ENCODE data around the gene PUM2.

DNA sequence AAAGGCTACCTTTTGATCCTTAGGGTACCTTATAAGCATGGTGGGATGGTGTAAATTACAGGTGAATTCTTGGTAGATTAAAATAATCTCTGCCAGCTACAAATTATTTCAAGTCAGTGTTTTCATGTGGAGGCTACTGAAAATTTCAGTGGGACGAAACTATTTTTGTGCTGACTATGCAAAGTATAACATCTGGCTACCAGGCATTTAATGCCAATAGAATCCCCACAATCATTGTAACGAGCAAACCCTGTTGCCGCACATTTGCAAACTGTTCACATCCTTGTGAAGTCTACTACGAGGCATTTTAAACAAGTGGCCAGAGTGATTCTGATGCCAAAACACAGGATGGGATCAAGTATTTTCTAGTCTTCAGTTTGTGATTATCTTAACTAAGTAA, 77.6 kb downstream of the PUM2 start:
- TF ChIP-seq EZH2phosphoT487 (IDR thresholded peaks at IDR 0.05; ENCODE audit: insufficient read depth, low read depth) (no peak), EZH2 (IDR thresholded peaks at IDR 0.05; ENCODE audit: insufficient read depth, poor library complexity, severe bottlenecking) (no peak)

Measured in GM23248 (cell line).